ENCODE measurements around the gene SLC24A3.

GRCh38 chr20:19256906-19257595, 44.6 kb downstream of the SLC24A3 start:
- TF ChIP-seq FOXK2 (IDR thresholded peaks at IDR 0.05), result no peak
- TF ChIP-seq SP1 (IDR thresholded peaks at IDR 0.05), result no peak
- no peak for TF ChIP-seq PKNOX1 (IDR thresholded peaks at IDR 0.05)
- TF ChIP-seq FOXA1 (IDR thresholded peaks at IDR 0.05), result no peak
- no peak for TF ChIP-seq HDGF (IDR thresholded peaks at IDR 0.05; ENCODE audit: borderline replicate concordance)
